NCI-H2227 (cell line): ENCODE results near the gene ATRAID.
A peak's percentile ranks its signal among the peaks of the same experiment; 100 is the strongest.
"Not testable (repeated sequence)": the region's sequence is repeated elsewhere in the genome, so short reads cannot be mapped to it uniquely, and the experiment has no call there.

Experiments used
- DNase-seq: peaks from one replicate; lab custom pipeline; 2025; ENCODE audit not compliant: unreplicated experiment; lab: John Stamatoyannopoulos, UW

The ATRAID gene

GRCh38 chr2:27211943-27212625, at the start of gene ATRAID, which contains the start of gene SLC5A6:
ATRAID (plus strand) TSS chr2:27212041; CDS start chr2:27212369, 328 bp downstream.
SLC5A6 (minus strand) TSS chr2:27212268; CDS start chr2:27207650, 4,618 bp downstream.
- DNase-seq: peak; percentile 94

- no peak for DNase-seq
These were observed 49.4 kb upstream of the ATRAID start for GRCh38 chr2:27162151-27163121.

- no peak for DNase-seq
These were observed 46.7 kb upstream of the ATRAID start for GRCh38 chr2:27164960-27165763.

GRCh38 chr2:27170581-27171337, 41.1 kb upstream of the ATRAID start:
- DNase-seq: no peak

GRCh38 chr2:27171351-27171848, 40.4 kb upstream of the ATRAID start:
- DNase-seq: no peak

- peak; percentile 13 for DNase-seq
These were observed 37.2 kb upstream of the ATRAID start for GRCh38 chr2:27174638-27175037.

- no peak for DNase-seq
These were observed 36.5 kb upstream of the ATRAID start for GRCh38 chr2:27175330-27175729.

GRCh38 chr2:27175781-27176180, 36.1 kb upstream of the ATRAID start:
- DNase-seq: not testable (repeated sequence)

- DNase-seq: no peak
These were observed 34.1 kb upstream of the ATRAID start for GRCh38 chr2:27177441-27178351.

- DNase-seq: no peak
These were observed 33.4 kb upstream of the ATRAID start for GRCh38 chr2:27178469-27178868.

- no peak for DNase-seq
These were observed 32.4 kb upstream of the ATRAID start for GRCh38 chr2:27179344-27180000.

GRCh38 chr2:27182346-27182745, 29.5 kb upstream of the ATRAID start:
- no peak for DNase-seq

- DNase-seq: no peak
These were observed 27.7 kb upstream of the ATRAID start for GRCh38 chr2:27184115-27184514.

GRCh38 chr2:27185331-27186026, 26.4 kb upstream of the ATRAID start:
- no peak for DNase-seq

- DNase-seq: no peak
These were observed 25.1 kb upstream of the ATRAID start for GRCh38 chr2:27186613-27187345.

GRCh38 chr2:27189989-27190388, 21.9 kb upstream of the ATRAID start:
- no peak for DNase-seq

GRCh38 chr2:27191070-27191829, 20.6 kb upstream of the ATRAID start:
- peak; percentile 64 for DNase-seq
